Endothelial cell of umbilical vein (primary cell): ENCODE results near the gene DNAJC19. TPM values are rescaled to one million over a fixed set of nuclear protein-coding genes. Genes with fewer than 3 reads are reported as not detected.

Experiments used
- BruUV-seq: library from RNA; stranded (reverse); fragments of 400-500 nt; replicated peaks from 2 replicates; lab custom pipeline; 2021; lab: Mats Ljungman, UMichigan
- CTCF ChIA-PET: fragments of 300-600, 350-600 bp; sonication (Branson Sonifier 250); formaldehyde crosslinking; loops from one replicate; lab custom pipeline; 2021; ENCODE audit warnings: antibody characterized with exemption, inconsistent platforms; lab: Charles Lee
- POLR2A ChIA-PET: fragments of 300-600, 350-600 bp; sonication (Branson Sonifier 250); formaldehyde crosslinking; loops from one replicate; lab custom pipeline; 2021; ENCODE audit warnings: antibody characterized with exemption, inconsistent platforms; lab: Charles Lee
- DNase-seq: peaks from one replicate; pipeline ENCODE4 v3.0.0-alpha.2; 2011; ENCODE audit warnings: low read depth, low spot score
- FAIRE-seq: peaks from 2 replicates; lab custom pipeline; 2011; peaks lifted over from hg19 to GRCh38; lab: Jason Lieb, UNC
- H2AFZ ChIP-seq: 2 replicates; pipeline ENCODE4 v1.6.0; 2012; ENCODE audit warnings: low read depth, low read length, control low read depth, inconsistent platforms
- H3K27ac ChIP-seq: 2 replicates; pipeline ENCODE4 v1.5.1; 2011; ENCODE audit warnings: low read depth, mild to moderate bottlenecking, control low read depth, low read length, moderate library complexity; ENCODE audit not compliant: insufficient read depth
- H3K27me3 ChIP-seq, 2 experiments: 2 replicates each; pipeline versions ENCODE4 v1.6.0 to v1.6.1; 2011; ENCODE audit warnings: low read length in 2 of 2, mixed read lengths in 1 of 2; ENCODE audit not compliant: control insufficient read depth in 2 of 2, insufficient read depth in 2 of 2
- H3K36me3 ChIP-seq, 2 experiments: 2 replicates in 1 of 2; 3 replicates in 1 of 2; pipeline ENCODE4 v1.5.1; 2011; ENCODE audit warnings: low read length in 2 of 2, mild to moderate bottlenecking in 1 of 2, moderate library complexity in 1 of 2; ENCODE audit not compliant: control insufficient read depth in 2 of 2, insufficient read depth in 2 of 2; ENCODE audit errors: extremely low read depth in 1 of 2
- H3K4me1 ChIP-seq: 3 replicates; pipeline ENCODE4 v1.5.1; 2011; ENCODE audit warnings: mild to moderate bottlenecking, low read length; ENCODE audit not compliant: control insufficient read depth, insufficient read depth; ENCODE audit errors: extremely low read depth
- H3K4me2 ChIP-seq: 2 replicates; pipeline ENCODE4 v1.6.1; 2011; ENCODE audit warnings: low read length, control low read depth, mixed read lengths; ENCODE audit not compliant: insufficient read depth
- H3K4me3 ChIP-seq, 3 experiments: fragments of 200-600 bp in 1 of 3; sonication (generic), shearing (Covaris generic) in 1 of 3; replicated peaks in 1 of 3; 2 replicates each; pipeline ENCODE4 v1.5.1; 2011 to 2016; ENCODE audit warnings: control low read depth in 3 of 3, low read length in 3 of 3, mild to moderate bottlenecking in 2 of 3, inconsistent platforms in 1 of 3, low read depth in 1 of 3, moderate library complexity in 1 of 3; ENCODE audit not compliant: insufficient read depth in 1 of 3
- H3K79me2 ChIP-seq: 2 replicates; pipeline ENCODE4 v1.6.0; 2012; ENCODE audit warnings: low read length, inconsistent platforms; ENCODE audit not compliant: control insufficient read depth, insufficient read depth
- H3K9ac ChIP-seq: replicated peaks from 2 replicates; pipeline ENCODE3; 2011; ENCODE audit warnings: low read length, control low read depth; ENCODE audit not compliant: insufficient read depth; ENCODE audit errors: extremely low read depth
- H3K9me1 ChIP-seq: replicated peaks from 3 replicates; pipeline ENCODE4 v1.6.0; 2011; ENCODE audit warnings: mild to moderate bottlenecking, low read length; ENCODE audit not compliant: control insufficient read depth, insufficient read depth; ENCODE audit errors: extremely low read depth
- H3K9me3 ChIP-seq: replicated peaks from 2 replicates; pipeline ENCODE4 v1.5.1; 2012; ENCODE audit warnings: low read length, inconsistent platforms; ENCODE audit not compliant: control insufficient read depth, insufficient read depth
- H4K20me1 ChIP-seq: replicated peaks from 2 replicates; pipeline ENCODE3; 2011; ENCODE audit warnings: mild to moderate bottlenecking, low read length; ENCODE audit not compliant: control insufficient read depth, insufficient read depth; ENCODE audit errors: extremely low read depth
- CTCF ChIP-seq, 2 donors: IDR thresholded peaks; 1 replicate in 1 of 2; 2 replicates in 1 of 2; pipeline ENCODE4 v1.5.1; 2011; ENCODE audit warnings: low read length in 2 of 2, mild to moderate bottlenecking in 2 of 2, moderate library complexity in 2 of 2, control low read depth in 1 of 2, inconsistent platforms in 1 of 2, low read depth in 1 of 2; ENCODE audit not compliant: insufficient read depth in 1 of 2; ENCODE audit errors: extremely low read depth in 1 of 2
- EZH2 ChIP-seq: IDR thresholded peaks from 2 replicates; pipeline ENCODE4 v1.6.1; 2012; ENCODE audit warnings: borderline replicate concordance, low read depth, mild to moderate bottlenecking, moderate library complexity, low read length, inconsistent platforms; ENCODE audit not compliant: severe bottlenecking
- FOS ChIP-seq: IDR thresholded peaks from 2 replicates; pipeline ENCODE4 v1.6.1; 2011; ENCODE audit warnings: mild to moderate bottlenecking, low read length, moderate library complexity, borderline replicate concordance; ENCODE audit not compliant: insufficient read depth
- GATA2 ChIP-seq: IDR thresholded peaks from 2 replicates; pipeline ENCODE4 v1.7.0; 2011; ENCODE audit warnings: low read depth, mild to moderate bottlenecking, moderate library complexity, mixed read lengths, low read length; ENCODE audit not compliant: insufficient read length, insufficient read depth
- JUN ChIP-seq: IDR thresholded peaks from 2 replicates; pipeline ENCODE4 v1.6.1; 2011; ENCODE audit warnings: borderline replicate concordance, low read depth; ENCODE audit not compliant: insufficient read length, insufficient read depth
- MAX ChIP-seq: IDR thresholded peaks from 2 replicates; pipeline ENCODE4 v1.6.1; 2011; ENCODE audit not compliant: insufficient read depth, insufficient read length
- MYC ChIP-seq: IDR thresholded peaks from one replicate; pipeline ENCODE4 v1.6.1; 2011; ENCODE audit warnings: mild to moderate bottlenecking, low read depth, low read length
- POLR2A ChIP-seq: IDR thresholded peaks from 2 replicates; pipeline ENCODE4 v1.6.1; 2012; ENCODE audit warnings: low read depth, mild to moderate bottlenecking, control low read depth, low read length
- POLR2AphosphoS5 ChIP-seq: IDR thresholded peaks from 2 replicates; pipeline ENCODE4 v1.6.1; 2012; ENCODE audit warnings: low read depth, mild to moderate bottlenecking, control low read depth, low read length, moderate library complexity; ENCODE audit not compliant: insufficient read depth
- dilution Hi-C: fragments of 300-500 bp; cut with MboI; formaldehyde crosslinking; loops from one replicate; pipeline ENCODE4 v1.15.0; 2019; ENCODE audit warnings: low sequenced_read_pairs; ENCODE audit not compliant: extremely low pct_ligation_motif_present
- intact Hi-C: fragments of 100-400 bp; cut with micrococcal nuclease; formaldehyde crosslinking; loops from one replicate; pipeline ENCODE4 v1.10.0; 2022
- polyA plus RNA-seq, 4 experiments: library from polyadenylated mRNA; depleted of rRNA in 3 of 4; stranded (reverse) in 3 of 4; unstranded in 1 of 4; fragments of >200 nt; gene quantifications; 2 replicates each; pipeline versions ENCODE4 v1.2.1 to v1.2.3, GENCODE V29; 2011 to 2012; ENCODE audit warnings: missing spikeins in 1 of 4
- total RNA-seq: library from RNA; stranded (reverse); gene quantifications from 2 replicates; pipeline ENCODE4 v1.2.3, GENCODE V29; 2021

The DNAJC19 gene
- total and polyA plus RNA-seq, 2 donors (not counting 3 experiments of a cell fraction or from before 2014, with no cell fraction given): 32.6 to 50.6 TPM

- Histone ChIP-seq H3K79me2 (no peaks in the 10 kb centered on the region), H3K9ac (no peak overlapping the region), H3K27ac (no peak overlapping the region), H3K9me3 (no peaks in the 10 kb centered on the region), H4K20me1 (no peaks in the 10 kb centered on the region), H3K4me2 (no peak overlapping the region), H3K4me1 (no peaks in the 10 kb centered on the region), H3K36me3 (no peaks in the 10 kb centered on the region), H2AFZ (no peak overlapping the region), H3K9me1 (peaks cover 2% of the 10 kb centered on the region), H3K27me3 (no peaks in the 10 kb centered on the region), H3K4me3 (no peak overlapping the region)
- DNase-seq (no peak), FAIRE-seq (no peak)
- ChIA-PET CTCF (no interaction called here), POLR2A (no interaction called here)
- no TSS peak for BruUV-seq
- intact Hi-C loops: no loop called here
- TF ChIP-seq JUN (no peak), CTCF (IDR thresholded peaks at IDR 0.05; ENCODE audit: extremely low read depth in 1 of 2, insufficient read depth in 1 of 2, low read depth in 1 of 2, low read length in 2 of 2) (no peak), GATA2 (no peak), POLR2A (no peak), MYC (no peak), POLR2AphosphoS5 (no peak), EZH2 (no peak), FOS (no peak), MAX (no peak)
- dilution Hi-C loops: no loop called here
Measured at GRCh38 chr3:181009225-181009624, 19.7 kb upstream of the DNAJC19 start.
